Gastrocnemius medialis (tissue), 4 donors: Measurements from ENCODE around the gene PHF12.

ENCODE experiments used
- POLR2A ChIP-seq, 2 donors: fragments of 450-650 bp; IDR thresholded peaks; one replicate each; pipeline ENCODE4 v1.6.1; 2017; ENCODE audit warnings: antibody characterized with exemption in 2 of 2, mild to moderate bottlenecking in 2 of 2, moderate library complexity in 2 of 2
- TF ChIP-seq, protein P1 (sequence below), 5 experiments: fragments of 450-650 bp in 3 of 5; fragments of 200-600 bp in 2 of 5; sonication (generic) in 2 of 5; IDR thresholded peaks in 4 of 5; conservative IDR thresholded peaks in 1 of 5; 1 replicate in 4 of 5; 2 replicates in 1 of 5; pipeline ENCODE4 v1.5.1; 2016 to 2019; ENCODE audit warnings: antibody characterized with exemption in 5 of 5, mild to moderate bottlenecking in 3 of 5, moderate library complexity in 3 of 5

DNA sequence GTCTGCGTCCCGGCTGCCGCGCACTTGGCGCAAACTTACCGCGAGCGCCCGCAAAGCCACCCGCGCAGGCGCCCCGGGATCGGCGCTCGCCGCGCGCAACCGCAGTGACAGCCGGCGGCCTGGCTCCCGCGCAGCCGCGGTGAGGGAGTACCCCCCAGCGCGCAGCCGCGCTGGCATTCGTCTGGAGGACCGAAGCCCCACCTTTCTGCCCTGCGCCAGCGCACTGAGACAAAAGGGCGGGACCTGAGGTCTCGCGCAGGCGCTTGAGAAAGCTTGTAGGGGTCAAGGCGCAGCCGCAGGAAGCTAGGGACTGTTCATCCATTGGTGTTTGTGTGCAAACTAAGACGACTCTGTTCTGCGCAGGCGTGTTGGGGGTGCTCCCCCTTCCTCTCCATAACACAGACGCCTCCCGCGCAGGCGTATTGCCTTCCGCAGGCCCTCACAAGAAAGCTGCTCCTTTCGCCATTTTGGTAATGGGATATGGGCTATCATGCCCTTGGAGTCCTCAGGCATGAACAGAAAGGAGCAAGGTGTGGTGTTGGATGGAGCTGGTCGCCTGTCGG, at the start of gene PHF12:
- TF ChIP-seq, protein P1, sequence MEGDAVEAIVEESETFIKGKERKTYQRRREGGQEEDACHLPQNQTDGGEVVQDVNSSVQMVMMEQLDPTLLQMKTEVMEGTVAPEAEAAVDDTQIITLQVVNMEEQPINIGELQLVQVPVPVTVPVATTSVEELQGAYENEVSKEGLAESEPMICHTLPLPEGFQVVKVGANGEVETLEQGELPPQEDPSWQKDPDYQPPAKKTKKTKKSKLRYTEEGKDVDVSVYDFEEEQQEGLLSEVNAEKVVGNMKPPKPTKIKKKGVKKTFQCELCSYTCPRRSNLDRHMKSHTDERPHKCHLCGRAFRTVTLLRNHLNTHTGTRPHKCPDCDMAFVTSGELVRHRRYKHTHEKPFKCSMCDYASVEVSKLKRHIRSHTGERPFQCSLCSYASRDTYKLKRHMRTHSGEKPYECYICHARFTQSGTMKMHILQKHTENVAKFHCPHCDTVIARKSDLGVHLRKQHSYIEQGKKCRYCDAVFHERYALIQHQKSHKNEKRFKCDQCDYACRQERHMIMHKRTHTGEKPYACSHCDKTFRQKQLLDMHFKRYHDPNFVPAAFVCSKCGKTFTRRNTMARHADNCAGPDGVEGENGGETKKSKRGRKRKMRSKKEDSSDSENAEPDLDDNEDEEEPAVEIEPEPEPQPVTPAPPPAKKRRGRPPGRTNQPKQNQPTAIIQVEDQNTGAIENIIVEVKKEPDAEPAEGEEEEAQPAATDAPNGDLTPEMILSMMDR (IDR thresholded peaks at IDR 0.05 in 4 of 5, conservative IDR thresholded peaks at IDR 0.05 in 1 of 5) = no peak
- TF ChIP-seq POLR2A (IDR thresholded peaks at IDR 0.05) = peak; percentile 90 to 92
